ENCODE measurements around the gene JMY.

The JMY gene

DNA sequence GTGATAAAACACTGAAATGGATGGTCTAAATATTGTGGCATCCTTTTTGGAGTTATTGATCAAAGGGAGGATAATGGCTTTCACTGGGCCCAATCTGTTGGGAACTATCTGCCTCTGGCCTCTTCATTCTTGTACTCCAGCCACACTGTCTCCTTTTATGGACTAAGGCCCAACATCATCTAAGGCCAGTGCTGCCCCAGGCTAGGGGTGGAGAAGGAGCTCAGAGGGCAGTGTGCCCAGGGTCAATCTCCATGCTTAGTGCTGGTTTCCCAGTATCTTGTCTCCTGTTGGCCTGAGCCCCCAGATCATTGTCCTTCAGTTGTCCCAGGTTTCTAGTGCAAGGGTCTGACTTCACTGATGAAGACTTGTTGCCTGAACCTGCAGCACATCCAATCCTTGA is 26.4 kb upstream of the JMY start:
- no peak overlapping the region for H3K4me2 ChIP-seq (ENCODE audit: low read length)
- H2AFZ ChIP-seq (ENCODE audit: low read length): no peak overlapping the region
- no peak overlapping the region for H3K4me3 ChIP-seq (ENCODE audit: low read depth, low read length, poor library complexity, severe bottlenecking)
- no peaks in the 10 kb centered on the region for H3K9me3 ChIP-seq (ENCODE audit: low read length)
- H3K27me3 ChIP-seq (ENCODE audit: insufficient read depth, low read length): no peaks in the 10 kb centered on the region
- H3K79me2 ChIP-seq (ENCODE audit: insufficient read depth, low read length): no peaks in the 10 kb centered on the region
- no peaks in the 10 kb centered on the region for H3F3A ChIP-seq (ENCODE audit: insufficient read depth, low read length)
- H3K27ac ChIP-seq (ENCODE audit: low read depth, low read length, poor library complexity, severe bottlenecking): no peak overlapping the region
- H3K36me3 ChIP-seq (ENCODE audit: insufficient read depth, low read length): no peaks in the 10 kb centered on the region
- no peak overlapping the region for H3K9ac ChIP-seq (ENCODE audit: low read length)
- TF ChIP-seq EZH2 (IDR thresholded peaks at IDR 0.05; ENCODE audit: borderline replicate concordance, low read length): no peak
- TF ChIP-seq, protein P1, sequence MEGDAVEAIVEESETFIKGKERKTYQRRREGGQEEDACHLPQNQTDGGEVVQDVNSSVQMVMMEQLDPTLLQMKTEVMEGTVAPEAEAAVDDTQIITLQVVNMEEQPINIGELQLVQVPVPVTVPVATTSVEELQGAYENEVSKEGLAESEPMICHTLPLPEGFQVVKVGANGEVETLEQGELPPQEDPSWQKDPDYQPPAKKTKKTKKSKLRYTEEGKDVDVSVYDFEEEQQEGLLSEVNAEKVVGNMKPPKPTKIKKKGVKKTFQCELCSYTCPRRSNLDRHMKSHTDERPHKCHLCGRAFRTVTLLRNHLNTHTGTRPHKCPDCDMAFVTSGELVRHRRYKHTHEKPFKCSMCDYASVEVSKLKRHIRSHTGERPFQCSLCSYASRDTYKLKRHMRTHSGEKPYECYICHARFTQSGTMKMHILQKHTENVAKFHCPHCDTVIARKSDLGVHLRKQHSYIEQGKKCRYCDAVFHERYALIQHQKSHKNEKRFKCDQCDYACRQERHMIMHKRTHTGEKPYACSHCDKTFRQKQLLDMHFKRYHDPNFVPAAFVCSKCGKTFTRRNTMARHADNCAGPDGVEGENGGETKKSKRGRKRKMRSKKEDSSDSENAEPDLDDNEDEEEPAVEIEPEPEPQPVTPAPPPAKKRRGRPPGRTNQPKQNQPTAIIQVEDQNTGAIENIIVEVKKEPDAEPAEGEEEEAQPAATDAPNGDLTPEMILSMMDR (IDR thresholded peaks at IDR 0.05; ENCODE audit: low read length): no peak
- H4K20me1 ChIP-seq (ENCODE audit: insufficient read depth, low read length): no peaks in the 10 kb centered on the region
- H3K9me2 ChIP-seq (ENCODE audit: low read depth, low read length): no peaks in the 10 kb centered on the region
- no peaks in the 10 kb centered on the region for H3K4me1 ChIP-seq (ENCODE audit: insufficient read depth, low read length, severe bottlenecking)

DNA sequence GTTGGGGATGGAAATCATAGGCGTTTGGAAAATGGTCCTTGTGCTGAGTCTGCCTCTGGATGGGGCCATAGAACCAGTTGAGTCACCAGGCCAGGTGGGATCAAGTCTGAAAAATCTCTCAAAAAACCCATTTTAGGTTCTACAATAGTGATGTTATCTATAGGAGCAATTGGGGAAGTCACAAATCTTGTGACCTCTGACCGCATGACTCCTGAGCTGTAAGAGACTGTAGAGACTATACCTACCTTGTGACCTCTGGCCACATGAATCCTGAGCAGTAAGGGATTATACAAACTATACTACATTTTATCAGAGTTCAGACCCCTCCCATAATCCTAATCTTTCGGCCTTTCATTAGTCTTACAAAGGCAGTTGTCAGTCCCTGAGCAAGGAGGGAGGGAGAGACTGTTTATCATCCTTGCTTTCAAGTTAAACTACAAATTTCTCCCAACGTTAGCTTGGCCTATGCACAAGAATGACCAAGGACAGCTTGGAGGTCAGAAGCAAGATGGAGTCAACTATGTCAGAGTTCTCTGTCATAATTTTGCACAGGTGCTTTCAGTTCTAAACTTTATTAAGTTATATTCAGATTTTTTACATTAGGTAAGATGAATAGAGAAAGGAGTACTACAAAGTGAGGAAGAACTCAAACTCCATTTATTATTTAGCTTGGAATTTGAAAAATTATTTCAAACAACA is 11.5 kb upstream of the JMY start:
- no peaks in the 10 kb centered on the region for H4K20me1 ChIP-seq (ENCODE audit: insufficient read depth, low read length)
- no peaks in the 10 kb centered on the region for H3K9me3 ChIP-seq (ENCODE audit: low read length)
- H2AFZ ChIP-seq (ENCODE audit: low read length): no peak overlapping the region
- no peaks in the 10 kb centered on the region for H3K36me3 ChIP-seq (ENCODE audit: insufficient read depth, low read length)
- no peak overlapping the region for H3K4me2 ChIP-seq (ENCODE audit: low read length)
- TF ChIP-seq EZH2 (IDR thresholded peaks at IDR 0.05; ENCODE audit: borderline replicate concordance, low read length): no peak
- TF ChIP-seq, protein P1 (IDR thresholded peaks at IDR 0.05; ENCODE audit: low read length): no peak
- no peaks in the 10 kb centered on the region for H3F3A ChIP-seq (ENCODE audit: insufficient read depth, low read length)
- H3K9me2 ChIP-seq (ENCODE audit: low read depth, low read length): no peaks in the 10 kb centered on the region
- H3K27ac ChIP-seq (ENCODE audit: low read depth, low read length, poor library complexity, severe bottlenecking): no peak overlapping the region
- H3K4me3 ChIP-seq (ENCODE audit: low read depth, low read length, poor library complexity, severe bottlenecking): no peak overlapping the region
- no peaks in the 10 kb centered on the region for H3K79me2 ChIP-seq (ENCODE audit: insufficient read depth, low read length)
- H3K27me3 ChIP-seq (ENCODE audit: insufficient read depth, low read length): no peaks in the 10 kb centered on the region
- no peaks in the 10 kb centered on the region for H3K4me1 ChIP-seq (ENCODE audit: insufficient read depth, low read length, severe bottlenecking)
- H3K9ac ChIP-seq (ENCODE audit: low read length): no peak overlapping the region

DNA sequence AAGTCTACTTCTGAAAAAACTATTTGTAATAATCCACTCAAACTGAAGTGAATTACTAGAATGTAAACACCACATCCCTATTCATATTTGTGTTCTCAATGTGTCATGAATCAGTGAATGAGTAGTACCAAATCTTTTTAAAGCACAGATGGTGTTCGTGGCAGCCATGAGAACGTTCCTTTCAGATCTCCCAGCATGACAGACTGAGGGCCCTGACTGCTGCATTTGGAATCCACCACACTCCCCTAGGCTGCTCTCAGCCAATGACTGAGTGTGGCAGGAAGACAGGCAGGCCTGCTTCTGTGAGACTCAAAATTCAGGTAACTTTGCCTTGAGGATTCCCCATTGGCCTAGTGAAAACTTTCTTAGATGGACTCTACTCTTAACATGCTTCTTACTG is 10.9 kb upstream of the JMY start:
- Histone ChIP-seq H3K79me2 (ENCODE audit: insufficient read depth, low read length) (no peaks in the 10 kb centered on the region), H3K9me3 (ENCODE audit: low read length) (no peaks in the 10 kb centered on the region), H3K9ac (ENCODE audit: low read length) (no peak overlapping the region), H3K4me1 (ENCODE audit: insufficient read depth, low read length, severe bottlenecking) (no peaks in the 10 kb centered on the region), H3K36me3 (ENCODE audit: insufficient read depth, low read length) (no peaks in the 10 kb centered on the region), H3K9me2 (ENCODE audit: low read depth, low read length) (no peaks in the 10 kb centered on the region), H3K4me2 (ENCODE audit: low read length) (no peak overlapping the region), H3K27ac (ENCODE audit: low read depth, low read length, poor library complexity, severe bottlenecking) (no peak overlapping the region), H2AFZ (ENCODE audit: low read length) (no peak overlapping the region), H4K20me1 (ENCODE audit: insufficient read depth, low read length) (no peaks in the 10 kb centered on the region), H3K27me3 (ENCODE audit: insufficient read depth, low read length) (no peaks in the 10 kb centered on the region), H3F3A (ENCODE audit: insufficient read depth, low read length) (no peaks in the 10 kb centered on the region), H3K4me3 (ENCODE audit: low read depth, low read length, poor library complexity, severe bottlenecking) (no peak overlapping the region)
- TF ChIP-seq EZH2 (IDR thresholded peaks at IDR 0.05; ENCODE audit: borderline replicate concordance, low read length): no peak
- TF ChIP-seq, protein P1 (IDR thresholded peaks at IDR 0.05; ENCODE audit: low read length): no peak
